Coronary artery (tissue), 2 donors: ENCODE results near the gene APOF.

Experiments used
- DNase-seq: peaks from one replicate; pipeline ENCODE4 v3.0.0-alpha.2; 2017; ENCODE audit warnings: low spot score
- H3K27ac ChIP-seq, 2 donors: fragments of 200-600 bp; sonication (generic); one replicate each; pipeline ENCODE4 v1.5.1; 2016 to 2019
- H3K4me3 ChIP-seq: fragments of 200-600 bp; sonication (generic); 2 replicates; pipeline ENCODE4 v1.5.1; 2016; ENCODE audit warnings: mild to moderate bottlenecking, moderate library complexity
- CTCF ChIP-seq: fragments of 200-600 bp; sonication (generic); IDR thresholded peaks from one replicate; pipeline ENCODE4 v1.5.1; 2019; ENCODE audit warnings: antibody characterized with exemption

Gene APOF

GRCh38 chr12:56398324-56398723 is 35.7 kb upstream of the APOF start:
- DNase-seq = no peak
- Histone ChIP-seq H3K4me3 (no peak overlapping the region), H3K27ac (no peak overlapping the region)
- no peak for TF ChIP-seq CTCF

GRCh38 chr12:56392331-56392730 is 29.7 kb upstream of the APOF start:
- TF ChIP-seq CTCF = no peak
- no peak overlapping the region for H3K4me3 ChIP-seq
- H3K27ac ChIP-seq = no peak overlapping the region
- DNase-seq = no peak

- Histone ChIP-seq H3K4me3 (no peak overlapping the region), H3K27ac (no peak overlapping the region)
- no peak for TF ChIP-seq CTCF
- no peak for DNase-seq
Measured at GRCh38 chr12:56391721-56392120, 29.1 kb upstream of the APOF start.

- Histone ChIP-seq H3K4me3 (no peak overlapping the region), H3K27ac (no peak overlapping the region)
- no peak for TF ChIP-seq CTCF
- no peak for DNase-seq
Measured at GRCh38 chr12:56389412-56389811, 26.8 kb upstream of the APOF start.

GRCh38 chr12:56387152-56387736 is 24.6 kb upstream of the APOF start:
- DNase-seq = no peak
- Histone ChIP-seq H3K4me3 (no peak overlapping the region), H3K27ac (no peak overlapping the region)
- no peak for TF ChIP-seq CTCF

- Histone ChIP-seq H3K27ac (no peak overlapping the region), H3K4me3 (no peak overlapping the region)
- DNase-seq = no peak
- no peak for TF ChIP-seq CTCF
Measured at GRCh38 chr12:56385873-56386272, 23.2 kb upstream of the APOF start.

- Histone ChIP-seq H3K4me3 (no peak overlapping the region), H3K27ac (no peak overlapping the region)
- no peak for DNase-seq
- TF ChIP-seq CTCF = no peak
Measured at GRCh38 chr12:56382611-56383010, 20.0 kb upstream of the APOF start.
